DMS 273 (cell line): ENCODE measurements around the gene AMBP.
A peak's percentile ranks its signal among the peaks of the same experiment; 100 is the strongest.
"Not testable (repeated sequence)": the region's sequence is repeated elsewhere in the genome, so short reads cannot be mapped to it uniquely, and the experiment has no call there.

Source experiments
- DNase-seq: peaks from one replicate; lab custom pipeline; 2025; ENCODE audit not compliant: unreplicated experiment; lab: John Stamatoyannopoulos, UW

The AMBP gene

DNA sequence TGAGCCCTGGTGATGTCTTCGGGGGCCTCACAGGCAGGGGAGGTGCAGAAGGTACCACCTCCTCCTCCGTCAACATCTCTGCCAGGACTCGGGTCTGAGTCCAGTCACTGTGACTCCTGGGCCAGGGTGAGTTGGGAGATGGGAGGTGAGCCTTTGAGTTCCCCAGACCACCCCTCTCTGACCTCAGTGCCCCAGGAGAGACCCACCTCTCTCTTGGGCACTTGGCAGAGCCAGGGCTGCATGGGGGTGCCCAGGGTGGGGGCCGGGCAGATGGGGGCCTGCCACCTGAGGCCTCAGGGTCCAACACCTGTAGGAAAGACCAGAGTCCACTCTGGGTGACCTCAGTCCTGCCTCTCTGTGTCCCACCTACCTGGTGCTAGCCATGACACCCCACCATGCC, 14.2 kb upstream of the AMBP start:
- no peak for DNase-seq

DNA sequence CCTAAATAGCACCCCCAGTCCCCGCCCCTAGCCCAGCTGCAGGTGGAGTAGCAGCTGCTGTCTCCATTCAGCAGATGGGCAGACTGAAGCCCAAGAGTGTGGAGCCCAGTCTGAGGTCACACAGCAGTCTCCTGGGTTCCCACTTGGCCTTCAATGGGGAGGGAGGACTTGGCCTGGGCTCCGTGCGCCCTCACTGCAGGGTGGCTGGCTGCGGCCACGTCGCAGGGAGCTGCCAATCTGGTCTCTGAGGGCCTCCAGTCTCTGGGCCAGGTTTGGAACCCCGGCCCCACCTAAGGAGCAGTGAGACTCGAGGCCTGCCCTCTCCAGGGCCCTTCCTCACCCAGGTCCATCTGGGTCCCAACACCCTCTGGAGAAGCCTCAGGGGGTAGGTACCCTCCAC, 13.6 kb upstream of the AMBP start:
- DNase-seq = peak; percentile 45

- DNase-seq = no peak
These were observed 12.7 kb upstream of the AMBP start for GRCh38 chr9:114090798-114091197.

GRCh38 chr9:114089206-114089840, 11.2 kb upstream of the AMBP start:
- no peak for DNase-seq

- no peak for DNase-seq
These were observed 10.6 kb upstream of the AMBP start for GRCh38 chr9:114088571-114089170.

GRCh38 chr9:114087721-114088120, 9.6 kb upstream of the AMBP start:
- DNase-seq = no peak

GRCh38 chr9:114086607-114087006, 8.5 kb upstream of the AMBP start:
- no peak for DNase-seq

DNA sequence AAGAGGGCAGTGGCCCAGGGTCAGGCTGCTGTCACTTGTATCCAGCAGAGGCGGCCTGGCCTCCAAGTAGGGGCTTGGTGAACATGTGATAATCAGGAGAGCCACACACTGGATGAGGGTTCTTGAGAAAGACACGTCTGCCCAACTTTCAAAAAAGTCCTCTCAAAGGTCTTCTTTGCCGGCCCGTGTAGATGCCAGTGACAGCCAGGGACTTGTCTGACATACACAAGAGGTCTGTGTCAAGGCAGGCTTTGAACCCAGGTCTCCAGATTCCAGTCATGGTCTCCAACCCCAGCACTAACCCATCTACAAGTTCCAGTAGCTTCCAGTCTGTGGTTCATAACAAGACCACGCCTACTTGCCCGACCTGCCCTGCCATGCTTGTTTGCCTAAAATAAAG, 7.9 kb upstream of the AMBP start:
- no peak for DNase-seq

DNA sequence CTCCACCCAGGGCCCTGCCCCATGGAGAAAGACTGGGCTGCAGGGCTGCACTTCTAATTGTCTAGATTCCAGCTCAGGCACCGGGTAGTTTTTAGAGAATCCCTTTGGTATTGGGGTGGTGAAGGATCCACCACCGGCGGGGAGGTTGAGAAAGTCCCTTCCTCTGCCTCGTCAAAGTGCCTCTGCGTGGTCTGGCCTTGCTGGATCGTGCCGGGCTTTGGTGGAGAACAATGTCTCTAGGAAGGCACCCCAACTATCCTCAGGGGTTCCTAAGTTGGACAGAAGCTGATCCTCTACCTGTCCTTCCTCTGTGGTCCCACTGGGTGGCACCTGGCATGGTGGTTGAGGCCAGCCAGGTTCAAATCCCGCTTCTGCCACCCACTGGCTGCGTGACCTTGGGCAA, 7.3 kb upstream of the AMBP start:
- DNase-seq = no peak

- no peak for DNase-seq
These were observed 6.4 kb upstream of the AMBP start for GRCh38 chr9:114084282-114085073.

DNA sequence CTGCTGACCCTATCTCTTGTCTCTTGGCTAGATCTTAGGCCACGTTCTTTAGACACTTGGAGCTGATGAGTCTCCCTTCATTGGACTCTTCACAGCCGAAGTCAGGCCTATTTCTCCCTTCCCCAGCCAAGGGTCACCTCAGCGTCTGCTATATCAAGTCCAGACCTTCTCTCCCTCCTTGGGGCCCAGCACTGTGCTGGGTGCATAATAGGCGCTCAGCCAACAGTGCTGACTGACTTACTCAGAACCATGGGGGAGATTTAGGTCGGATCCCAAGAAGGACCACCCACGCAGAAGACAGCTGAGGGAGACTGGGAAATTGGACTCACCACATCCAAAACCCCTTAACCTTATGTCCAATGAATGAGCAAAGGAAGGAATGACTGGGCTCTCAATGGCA, 5.6 kb upstream of the AMBP start:
- no peak for DNase-seq

GRCh38 chr9:114082763-114083412, 4.8 kb upstream of the AMBP start:
- DNase-seq = not testable (repeated sequence)

- DNase-seq = peak; percentile 96
These were observed 4.1 kb upstream of the AMBP start for GRCh38 chr9:114082017-114082762.

GRCh38 chr9:114081441-114082016, 3.4 kb upstream of the AMBP start:
- no peak for DNase-seq

DNA sequence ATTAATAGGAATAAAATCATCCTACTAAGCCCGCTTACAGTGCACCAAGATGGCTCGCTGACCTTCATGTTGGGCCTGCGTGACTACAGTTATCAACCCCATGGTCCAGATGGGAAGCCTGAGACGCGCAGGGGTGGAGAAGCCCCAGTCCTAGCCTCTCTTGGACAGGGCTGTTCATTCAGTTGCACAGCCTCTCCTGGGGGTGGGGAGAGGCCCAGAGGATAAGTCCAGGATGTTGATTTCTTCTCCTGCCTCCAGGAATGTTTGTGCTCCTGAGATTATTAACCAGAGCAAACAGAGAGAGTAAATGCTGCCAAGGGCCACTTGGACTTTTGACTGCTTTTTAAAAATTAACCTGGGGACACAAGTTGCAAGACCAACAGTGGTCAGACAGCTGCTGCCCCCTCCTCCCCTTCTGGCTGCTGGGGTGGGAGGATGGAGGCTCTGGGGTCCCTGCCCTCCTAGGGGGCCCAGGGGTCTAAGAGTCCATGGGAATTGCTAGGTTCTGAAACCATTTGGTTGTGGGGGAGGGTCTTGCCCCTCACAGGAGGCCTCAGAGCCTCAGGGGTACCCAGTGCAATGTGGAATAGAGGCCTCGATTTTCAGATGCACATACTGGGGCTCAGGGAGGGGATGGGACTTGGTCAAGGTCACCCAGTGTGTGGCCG, 2.8 kb upstream of the AMBP start:
- DNase-seq = no peak

DNA sequence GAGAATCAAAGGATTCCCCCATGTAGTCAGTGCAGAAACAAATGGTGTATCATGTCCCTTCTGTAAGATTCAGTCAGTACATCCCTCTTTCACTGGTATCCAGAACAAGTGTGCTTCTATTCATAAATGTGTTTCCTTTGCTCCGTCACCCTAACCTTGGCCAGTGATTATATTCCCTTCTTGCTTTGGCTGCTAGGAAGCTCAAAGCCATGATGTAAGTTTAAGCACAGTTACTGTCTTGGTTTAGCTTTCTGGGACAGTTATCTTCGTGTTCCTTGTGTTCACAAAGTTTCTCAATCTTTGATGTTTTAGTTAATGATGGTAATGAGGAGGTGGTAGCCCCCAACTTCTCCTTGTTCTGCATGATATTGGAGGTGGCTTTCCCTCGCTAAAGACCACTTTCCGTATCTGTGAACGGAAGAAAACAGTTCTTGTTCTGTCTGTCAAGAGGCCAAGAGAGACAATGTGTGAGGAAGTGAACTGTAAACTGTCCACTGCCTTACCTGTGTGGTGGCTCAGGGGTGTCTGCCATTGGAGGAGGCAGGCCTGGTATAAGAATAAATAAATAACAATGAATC, 2.2 kb upstream of the AMBP start:
- DNase-seq = no peak

- no peak for DNase-seq
These were observed 669 bp upstream of the AMBP start for GRCh38 chr9:114078781-114079156.

DNA sequence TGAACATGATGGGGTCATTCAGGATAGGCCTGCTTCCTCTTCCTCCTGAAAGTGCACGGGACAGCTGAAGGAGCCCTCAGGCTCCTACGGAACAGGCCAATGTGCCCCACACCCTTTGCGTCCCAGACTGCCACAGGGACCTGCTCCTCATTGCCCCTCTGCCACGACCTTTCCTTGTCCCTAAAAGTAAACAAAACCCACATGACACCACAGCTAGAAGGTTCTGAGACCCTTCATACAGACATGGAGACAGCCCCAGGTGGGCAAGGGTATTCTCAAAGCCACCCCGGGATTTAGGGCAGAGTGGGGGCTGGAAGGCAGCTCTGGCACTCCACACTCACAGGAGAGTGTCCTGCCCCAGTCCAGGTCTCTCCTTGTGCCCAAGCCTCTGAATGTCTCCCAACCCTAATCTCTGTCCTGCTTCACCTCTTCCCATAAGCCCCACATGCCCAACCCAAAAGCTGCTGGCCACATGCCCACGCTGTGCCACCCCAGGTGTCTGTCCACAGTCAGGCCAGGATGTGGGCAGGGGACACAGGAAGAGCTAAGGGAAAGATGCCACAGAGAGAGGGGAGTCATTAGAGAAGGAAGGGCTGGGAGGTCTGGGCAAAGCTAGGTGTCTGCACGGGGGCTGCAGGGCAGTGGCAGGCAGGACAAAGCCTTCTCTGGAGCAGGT, 800 bp downstream of the AMBP start:
- no peak for DNase-seq
